ENCODE measurements around the gene WNT8B. TPM values are rescaled to one million over a fixed set of nuclear protein-coding genes. Genes with fewer than 3 reads are reported as not detected.
A peak's percentile ranks its signal among the peaks of the same experiment; 100 is the strongest.

The WNT8B gene
- total RNA-seq, 2 experiments from 2014 or later: not detected

GRCh38 chr10:100510533-100511308, 47.9 kb downstream of the WNT8B start:
- no peak overlapping the region for H3K4me3 ChIP-seq (ENCODE audit: low read depth, low read length, poor library complexity, severe bottlenecking)
- H3K36me3 ChIP-seq (ENCODE audit: insufficient read depth, low read length): peaks cover 3% of the 10 kb centered on the region; the same call in 1 of the 2 replicates
- no peak overlapping the region for H2AFZ ChIP-seq (ENCODE audit: low read length)
- POLR2A ChIA-PET: interaction anchor here (1.3 kb wide), 1 partner anchor 25 kb away, joined by 5 read pairs; the partner anchor contains the start of gene HIF1AN
- H4K20me1 ChIP-seq (ENCODE audit: insufficient read depth, low read length): no peaks in the 10 kb centered on the region
- CTCF ChIA-PET (ENCODE audit: unreplicated experiment): no interaction called here
- no peaks in the 10 kb centered on the region for H3K9me2 ChIP-seq (ENCODE audit: insufficient read depth, low read length)
- no peaks in the 10 kb centered on the region for H3K9me3 ChIP-seq (ENCODE audit: low read length)
- DNase-seq (ENCODE audit: low spot score): no peak
- H3K4me2 ChIP-seq (ENCODE audit: low read length): no peak overlapping the region
- no TSS peak for BruUV-seq (replicated peaks)
- H3K4me1 ChIP-seq (ENCODE audit: insufficient read depth, low read length, poor library complexity, severe bottlenecking): peaks cover 7% of the 10 kb centered on the region
- TF ChIP-seq, protein P1, sequence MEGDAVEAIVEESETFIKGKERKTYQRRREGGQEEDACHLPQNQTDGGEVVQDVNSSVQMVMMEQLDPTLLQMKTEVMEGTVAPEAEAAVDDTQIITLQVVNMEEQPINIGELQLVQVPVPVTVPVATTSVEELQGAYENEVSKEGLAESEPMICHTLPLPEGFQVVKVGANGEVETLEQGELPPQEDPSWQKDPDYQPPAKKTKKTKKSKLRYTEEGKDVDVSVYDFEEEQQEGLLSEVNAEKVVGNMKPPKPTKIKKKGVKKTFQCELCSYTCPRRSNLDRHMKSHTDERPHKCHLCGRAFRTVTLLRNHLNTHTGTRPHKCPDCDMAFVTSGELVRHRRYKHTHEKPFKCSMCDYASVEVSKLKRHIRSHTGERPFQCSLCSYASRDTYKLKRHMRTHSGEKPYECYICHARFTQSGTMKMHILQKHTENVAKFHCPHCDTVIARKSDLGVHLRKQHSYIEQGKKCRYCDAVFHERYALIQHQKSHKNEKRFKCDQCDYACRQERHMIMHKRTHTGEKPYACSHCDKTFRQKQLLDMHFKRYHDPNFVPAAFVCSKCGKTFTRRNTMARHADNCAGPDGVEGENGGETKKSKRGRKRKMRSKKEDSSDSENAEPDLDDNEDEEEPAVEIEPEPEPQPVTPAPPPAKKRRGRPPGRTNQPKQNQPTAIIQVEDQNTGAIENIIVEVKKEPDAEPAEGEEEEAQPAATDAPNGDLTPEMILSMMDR (conservative IDR thresholded peaks at IDR 0.05; ENCODE audit: low read length): no peak
- TF ChIP-seq EZH2phosphoT487 (IDR thresholded peaks at IDR 0.05; ENCODE audit: borderline replicate concordance, low read depth, low read length): no peak
- no peaks in the 10 kb centered on the region for H3K79me2 ChIP-seq (ENCODE audit: insufficient read depth, low read depth, low read length)
- H3K27ac ChIP-seq (ENCODE audit: low read depth, low read length, poor library complexity, severe bottlenecking): no peak overlapping the region
- intact Hi-C loops (cut with micrococcal nuclease; ENCODE audit: unreplicated experiment): loop anchor here (10.0 kb wide), 1 partner anchor 666 kb away; no protein-coding TSS in a partner anchor

GRCh38 chr10:100515612-100516011, 52.8 kb downstream of the WNT8B start:
- Histone ChIP-seq H3K9me2 (ENCODE audit: insufficient read depth, low read length) (no peaks in the 10 kb centered on the region), H4K20me1 (ENCODE audit: insufficient read depth, low read length) (no peaks in the 10 kb centered on the region), H3K4me2 (ENCODE audit: low read length) (no peak overlapping the region), H3K4me3 (ENCODE audit: low read depth, low read length, poor library complexity, severe bottlenecking) (no peak overlapping the region), H2AFZ (ENCODE audit: low read length) (no peak overlapping the region), H3K79me2 (ENCODE audit: insufficient read depth, low read depth, low read length) (no peaks in the 10 kb centered on the region), H3K4me1 (ENCODE audit: insufficient read depth, low read length, poor library complexity, severe bottlenecking) (peaks cover 7% of the 10 kb centered on the region), H3K9me3 (ENCODE audit: low read length) (no peaks in the 10 kb centered on the region), H3K36me3 (ENCODE audit: insufficient read depth, low read length) (0 out of 2 replicates have a peak, but pooled peaks cover 3% of the 10 kb centered on the region), H3K27ac (ENCODE audit: low read depth, low read length, poor library complexity, severe bottlenecking) (no peak overlapping the region)
- BruUV-seq (replicated peaks): no TSS peak
- TF ChIP-seq, protein P1 (conservative IDR thresholded peaks at IDR 0.05; ENCODE audit: low read length): no peak
- no peak for TF ChIP-seq EZH2phosphoT487 (IDR thresholded peaks at IDR 0.05; ENCODE audit: borderline replicate concordance, low read depth, low read length)
- DNase-seq (ENCODE audit: low spot score): no peak
- intact Hi-C loops (cut with micrococcal nuclease; ENCODE audit: unreplicated experiment): loop anchor here (10.0 kb wide), 1 partner anchor 671 kb away; no protein-coding TSS in a partner anchor
- POLR2A ChIA-PET: no interaction called here
- CTCF ChIA-PET (ENCODE audit: unreplicated experiment): no interaction called here

DNA sequence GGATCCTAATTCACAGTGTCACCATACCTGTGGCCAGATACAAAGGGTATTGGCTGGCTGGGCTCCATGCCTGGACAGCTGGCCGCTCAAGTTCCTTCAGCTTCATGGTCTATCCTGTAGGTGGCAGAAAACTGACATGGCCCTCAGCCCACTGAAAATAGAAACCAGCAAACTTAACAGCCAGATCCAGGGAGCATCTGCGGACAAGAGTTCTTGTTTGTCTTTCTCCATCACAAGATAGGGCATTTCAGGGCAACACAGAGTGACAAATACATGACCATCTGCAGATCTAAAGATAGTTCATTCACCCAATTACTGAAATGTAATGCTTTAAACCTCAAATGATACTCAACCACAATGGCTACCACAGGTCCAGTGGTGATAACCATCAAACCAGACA, 54.0 kb downstream of the WNT8B start:
- intact Hi-C loops (cut with micrococcal nuclease; ENCODE audit: unreplicated experiment): loop anchor here (10.0 kb wide), 1 partner anchor 672 kb away; no protein-coding TSS in a partner anchor
- ChIA-PET POLR2A (interaction anchor here (0.7 kb wide), 1 partner anchor 51 kb away, joined by 3 read pairs; no protein-coding TSS in a partner anchor), CTCF (ENCODE audit: unreplicated experiment) (no interaction called here)
- Histone ChIP-seq H3K9me3 (ENCODE audit: low read length) (no peaks in the 10 kb centered on the region), H3K4me1 (ENCODE audit: insufficient read depth, low read length, poor library complexity, severe bottlenecking) (no peaks in the 10 kb centered on the region), H4K20me1 (ENCODE audit: insufficient read depth, low read length) (no peaks in the 10 kb centered on the region), H3K79me2 (ENCODE audit: insufficient read depth, low read depth, low read length) (no peaks in the 10 kb centered on the region), H3K4me2 (ENCODE audit: low read length) (no peak overlapping the region), H3K4me3 (ENCODE audit: low read depth, low read length, poor library complexity, severe bottlenecking) (no peak overlapping the region), H3K27ac (ENCODE audit: low read depth, low read length, poor library complexity, severe bottlenecking) (no peak overlapping the region), H2AFZ (ENCODE audit: low read length) (no peak overlapping the region), H3K36me3 (ENCODE audit: insufficient read depth, low read length) (peaks cover 3% of the 10 kb centered on the region; the same call in 1 of the 2 replicates), H3K9me2 (ENCODE audit: insufficient read depth, low read length) (no peaks in the 10 kb centered on the region)
- no TSS peak for BruUV-seq (replicated peaks)
- DNase-seq (ENCODE audit: low spot score): no peak
- TF ChIP-seq, protein P1 (conservative IDR thresholded peaks at IDR 0.05; ENCODE audit: low read length): peak; percentile 50
- no peak for TF ChIP-seq EZH2phosphoT487 (IDR thresholded peaks at IDR 0.05; ENCODE audit: borderline replicate concordance, low read depth, low read length)
